Activated CD8-positive, alpha-beta T cell treated with anti-CD3 and anti-CD28 coated beads, Interleukin-2, amount 10 ng/mL, durations not matched to agents 7 days and 5 days (primary cell): ENCODE data around the gene GLOD5. TPM values are rescaled to one million over a fixed set of nuclear protein-coding genes. Genes with fewer than 3 reads are reported as not detected.

Experiments used
- ATAC-seq: fragments of 150-1000 bp; cut with Tn5 transposase; one replicate; pipeline ENCODE4 v1.10.0; 2021; ENCODE audit warnings: moderate library complexity
- CTCF ChIA-PET: fragments of 350-600 bp; sonication (Branson Sonifier 250); formaldehyde crosslinking; loops from one replicate; lab custom pipeline; 2021; ENCODE audit warnings: antibody characterized with exemption; lab: Charles Lee
- POLR2A ChIA-PET: fragments of 350-600 bp; sonication (Branson Sonifier 250); formaldehyde crosslinking; loops from one replicate; lab custom pipeline; 2021; ENCODE audit warnings: antibody characterized with exemption; lab: Charles Lee
- DNase-seq: peaks from one replicate; pipeline ENCODE4 v3.0.0-alpha.2; 2020
- H3K27ac Mint-ChIP-seq: one replicate; pipeline ENCODE4 v1.8.0; 2021; ENCODE audit warnings: mild to moderate bottlenecking, mixed read lengths
- H3K27me3 Mint-ChIP-seq: one replicate; pipeline ENCODE4 v1.8.0; 2021; ENCODE audit warnings: low read depth, mixed read lengths
- H3K36me3 Mint-ChIP-seq: one replicate; pipeline ENCODE4 v1.8.0; 2021; ENCODE audit warnings: low read depth, mixed read lengths
- H3K4me1 Mint-ChIP-seq: one replicate; pipeline ENCODE4 v1.8.0; 2021; ENCODE audit warnings: low read depth, mixed read lengths
- H3K4me3 Mint-ChIP-seq: one replicate; pipeline ENCODE4 v1.8.0; 2021; ENCODE audit warnings: mild to moderate bottlenecking, mixed read lengths
- H3K9me3 Mint-ChIP-seq: one replicate; pipeline ENCODE4 v1.8.0; 2022; ENCODE audit warnings: mixed read lengths; ENCODE audit not compliant: insufficient read depth
- total RNA-seq, 2 experiments: library from RNA; stranded (reverse); gene quantifications; one replicate each; pipeline ENCODE4 v1.2.3, GENCODE V29; 2021

Gene GLOD5
- total RNA-seq, 2 experiments from 2014 or later, result not detected

- DNase-seq, result no peak
- ChIA-PET POLR2A (no interaction called here), CTCF (no interaction called here)
- peaks cover 6% of the 10 kb centered on the region for H3K27me3 Mint-ChIP-seq
- H3K4me1 Mint-ChIP-seq, result peaks cover 16% of the 10 kb centered on the region
- no peak for ATAC-seq
- H3K9me3 Mint-ChIP-seq, result no peaks in the 10 kb centered on the region
- H3K4me3 Mint-ChIP-seq, result no peak within 1 kb of the TSS
- no peaks in the 10 kb centered on the region for H3K36me3 Mint-ChIP-seq
- H3K27ac Mint-ChIP-seq, result no peak within 1 kb of the TSS
These were observed 24.8 kb downstream of the GLOD5 start, which contains the start of gene GATA1 for GRCh38 chrX:48786341-48786800. GATA1 (plus strand) TSS chrX:48786590; CDS start chrX:48791110, 4,520 bp downstream.

- Mint-ChIP-seq H3K27ac (no peak overlapping the region), H3K9me3 (no peaks in the 10 kb centered on the region), H3K4me3 (no peak overlapping the region), H3K27me3 (peaks cover 6% of the 10 kb centered on the region), H3K36me3 (no peaks in the 10 kb centered on the region), H3K4me1 (peaks cover 16% of the 10 kb centered on the region)
- ATAC-seq (no peak), DNase-seq (no peak)
- ChIA-PET CTCF (no interaction called here), POLR2A (no interaction called here)
These were observed 25.4 kb downstream of the GLOD5 start for GRCh38 chrX:48786825-48787504.

GRCh38 chrX:48787505-48788443, 26.2 kb downstream of the GLOD5 start:
- Mint-ChIP-seq H3K36me3 (no peaks in the 10 kb centered on the region), H3K27me3 (peaks cover 6% of the 10 kb centered on the region), H3K4me1 (peaks cover 16% of the 10 kb centered on the region), H3K27ac (no peak overlapping the region), H3K9me3 (no peaks in the 10 kb centered on the region), H3K4me3 (no peak overlapping the region)
- DNase-seq (no peak), ATAC-seq (no peak)
- POLR2A ChIA-PET, result no interaction called here
- CTCF ChIA-PET, result no interaction called here

GRCh38 chrX:48789366-48790220, 28.0 kb downstream of the GLOD5 start:
- ATAC-seq (no peak), DNase-seq (peak; percentile 25)
- H3K27ac Mint-ChIP-seq, result peak overlapping the region; percentile 80
- no peaks in the 10 kb centered on the region for H3K36me3 Mint-ChIP-seq
- no peaks in the 10 kb centered on the region for H3K9me3 Mint-ChIP-seq
- no peak overlapping the region for H3K4me3 Mint-ChIP-seq
- H3K27me3 Mint-ChIP-seq, result peaks cover 6% of the 10 kb centered on the region
- POLR2A ChIA-PET, result no interaction called here
- peaks cover 16% of the 10 kb centered on the region for H3K4me1 Mint-ChIP-seq
- CTCF ChIA-PET, result no interaction called here

GRCh38 chrX:48790477-48790876, 28.9 kb downstream of the GLOD5 start:
- DNase-seq (no peak), ATAC-seq (no peak)
- Mint-ChIP-seq H3K36me3 (no peaks in the 10 kb centered on the region), H3K27me3 (peaks cover 6% of the 10 kb centered on the region), H3K4me1 (peaks cover 16% of the 10 kb centered on the region), H3K27ac (no peak overlapping the region), H3K4me3 (no peak overlapping the region), H3K9me3 (no peaks in the 10 kb centered on the region)
- ChIA-PET POLR2A (no interaction called here), CTCF (no interaction called here)

- DNase-seq, result no peak
- ChIA-PET CTCF (no interaction called here), POLR2A (no interaction called here)
- H3K9me3 Mint-ChIP-seq, result no peaks in the 10 kb centered on the region
- H3K4me3 Mint-ChIP-seq, result no peak overlapping the region
- H3K36me3 Mint-ChIP-seq, result no peaks in the 10 kb centered on the region
- H3K27me3 Mint-ChIP-seq, result peaks cover 6% of the 10 kb centered on the region
- peaks cover 16% of the 10 kb centered on the region for H3K4me1 Mint-ChIP-seq
- no peak overlapping the region for H3K27ac Mint-ChIP-seq
- no peak for ATAC-seq
These were observed 29.7 kb downstream of the GLOD5 start for GRCh38 chrX:48791063-48791820.

GRCh38 chrX:48792219-48792618, 30.7 kb downstream of the GLOD5 start:
- H3K27me3 Mint-ChIP-seq, result peaks cover 3% of the 10 kb centered on the region
- POLR2A ChIA-PET, result no interaction called here

GRCh38 chrX:48793935-48794334, 32.4 kb downstream of the GLOD5 start:
- ATAC-seq (no peak), DNase-seq (no peak)
- Mint-ChIP-seq H3K27ac (no peak overlapping the region), H3K4me1 (peaks cover 12% of the 10 kb centered on the region), H3K4me3 (no peak overlapping the region), H3K9me3 (no peaks in the 10 kb centered on the region), H3K36me3 (no peaks in the 10 kb centered on the region), H3K27me3 (no peaks in the 10 kb centered on the region)
- ChIA-PET CTCF (no interaction called here), POLR2A (no interaction called here)

More at GRCh38 chrX:48792219-48792618, 30.7 kb downstream of the GLOD5 start:
- no peak overlapping the region for H3K4me3 Mint-ChIP-seq
- DNase-seq (no peak), ATAC-seq (no peak)
- CTCF ChIA-PET, result no interaction called here
- H3K36me3 Mint-ChIP-seq, result no peaks in the 10 kb centered on the region
- no peak overlapping the region for H3K27ac Mint-ChIP-seq
- H3K9me3 Mint-ChIP-seq, result no peaks in the 10 kb centered on the region
- peaks cover 16% of the 10 kb centered on the region for H3K4me1 Mint-ChIP-seq

GRCh38 chrX:48794340-48794910, 32.9 kb downstream of the GLOD5 start:
- Mint-ChIP-seq H3K36me3 (no peaks in the 10 kb centered on the region), H3K9me3 (no peaks in the 10 kb centered on the region), H3K27ac (no peak overlapping the region), H3K27me3 (no peaks in the 10 kb centered on the region), H3K4me3 (no peak overlapping the region), H3K4me1 (peaks cover 8% of the 10 kb centered on the region)
- ChIA-PET POLR2A (no interaction called here), CTCF (no interaction called here)
- ATAC-seq (no peak), DNase-seq (no peak)

- no peak for ATAC-seq
- no peak overlapping the region for H3K4me3 Mint-ChIP-seq
- no peaks in the 10 kb centered on the region for H3K27me3 Mint-ChIP-seq
- no peaks in the 10 kb centered on the region for H3K36me3 Mint-ChIP-seq
- no peak overlapping the region for H3K27ac Mint-ChIP-seq
- no peaks in the 10 kb centered on the region for H3K9me3 Mint-ChIP-seq
- POLR2A ChIA-PET, result no interaction called here
- CTCF ChIA-PET, result no interaction called here
- peaks cover 3% of the 10 kb centered on the region for H3K4me1 Mint-ChIP-seq
- no peak for DNase-seq
These were observed 33.5 kb downstream of the GLOD5 start for GRCh38 chrX:48794911-48795515.
